A549 treated with RU486 at 1 μM for 4 hours (cell line): ENCODE measurements around the gene RPL38. TPM values are rescaled to one million over a fixed set of nuclear protein-coding genes. Genes with fewer than 3 reads are reported as not detected.

Source experiments
- total RNA-seq: library from RNA; stranded (reverse); fragments of 200-300 nt; extraction: Qiagen RNA extraction; gene quantifications from 5 replicates; pipeline ENCODE4 v1.2.3, GENCODE V29; 2022; ENCODE audit warnings: low read depth

RPL38 gene
- total RNA-seq, result 2,669 to 3,560 TPM (median 2,998 TPM) in 5 replicates

DNA sequence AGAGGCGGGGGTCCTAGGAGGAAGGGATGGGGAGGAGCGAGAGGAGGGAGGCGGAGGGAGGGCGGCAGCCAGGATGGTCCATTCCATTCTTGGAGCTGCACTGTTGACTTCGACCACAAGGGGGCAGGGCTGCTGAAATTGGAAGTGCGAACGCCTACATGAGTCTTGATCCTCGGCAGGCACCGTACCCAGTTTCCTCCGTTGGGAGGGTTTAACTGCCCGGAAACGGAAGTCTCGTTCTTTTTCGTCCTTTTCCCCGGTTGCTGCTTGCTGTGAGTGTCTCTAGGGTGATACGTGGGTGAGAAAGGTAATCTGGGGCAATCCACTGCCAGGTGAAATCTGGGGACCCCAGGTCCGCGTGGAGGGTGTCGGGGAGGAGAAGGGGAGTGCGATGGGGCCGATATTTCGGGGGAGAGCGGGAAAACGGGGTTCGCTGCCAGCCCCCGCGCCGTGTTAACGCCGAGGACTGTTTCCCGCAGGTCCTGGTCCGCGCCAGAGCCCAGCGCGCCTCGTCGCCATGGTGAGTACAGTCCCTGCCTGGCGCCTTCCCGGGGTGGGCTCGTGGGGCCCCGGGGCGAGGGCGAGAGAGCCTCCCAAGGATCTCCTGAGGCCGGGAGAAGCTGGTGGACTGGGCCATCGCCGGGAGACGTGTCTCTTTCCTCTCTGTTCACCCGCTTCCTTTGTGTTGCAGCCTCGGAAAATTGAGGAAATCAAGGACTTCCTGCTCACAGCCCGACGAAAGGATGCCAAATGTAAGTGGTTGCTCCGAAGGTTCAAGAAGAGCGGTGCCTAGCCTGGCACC, at the start of gene RPL38:
Gene RPL38 (plus strand): TSS at position 240 of the 802 bp plus-strand sequence. CDS start 278 bp downstream, at position 518.

DNA sequence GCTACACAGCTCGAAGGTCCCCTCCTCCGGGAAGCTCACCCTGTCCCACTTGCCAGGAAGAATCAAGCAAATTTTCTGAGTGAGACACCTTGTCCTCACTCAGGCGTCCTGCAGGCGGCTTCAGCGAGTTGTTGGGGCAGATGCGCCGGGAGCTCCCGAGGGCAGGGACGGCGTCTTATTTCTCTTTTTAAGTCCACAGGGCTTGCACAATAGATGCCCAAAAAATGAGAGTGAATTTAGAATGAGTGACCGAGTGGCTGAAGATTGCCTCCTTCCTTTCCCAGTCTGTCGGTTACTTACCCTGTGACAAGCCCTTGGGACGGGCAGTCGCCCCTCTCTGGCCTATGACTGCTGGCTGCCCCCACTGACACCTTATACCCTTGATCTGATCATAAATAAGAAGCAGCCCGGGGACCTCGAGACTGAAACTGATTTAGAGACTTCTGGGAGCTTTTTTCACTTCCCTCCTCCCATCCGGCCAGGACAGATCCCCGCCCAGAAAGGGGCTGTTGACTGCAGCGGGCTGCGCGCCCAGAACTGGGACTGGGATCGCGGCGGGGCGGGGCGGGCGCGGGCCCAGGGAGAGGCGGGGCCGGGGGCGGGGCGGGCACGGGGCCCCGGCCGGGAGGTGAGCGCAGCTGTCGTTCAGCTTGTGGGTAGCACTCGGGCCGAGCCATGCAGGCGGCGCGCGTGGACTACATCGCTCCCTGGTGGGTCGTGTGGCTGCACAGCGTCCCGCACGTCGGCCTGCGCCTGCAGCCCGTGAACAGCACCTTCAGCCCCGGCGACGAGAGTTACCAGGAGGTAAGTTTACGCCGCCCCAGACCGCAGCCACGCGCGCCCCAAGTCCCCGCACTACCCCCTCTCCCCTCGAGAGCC, 9.7 kb downstream of the RPL38 start, which contains the start of gene TTYH2:
Gene TTYH2 (plus strand): TSS at position 659 of the 879 bp plus-strand sequence. CDS start 17 bp downstream, at position 676.

Other genes with a start within 250 kb of the RPL38 start
- gene TTYH2, start 9.9 kb downstream of the RPL38 start, total RNA-seq, result 1.5 to 2.0 TPM (median 1.9 TPM) in 5 replicates
- 0.09 TPM in 1 of 5 replicates, not detected in the others for gene DNAI2, start 70.6 kb downstream of the RPL38 start, total RNA-seq
- 0.03 TPM in 1 of 5 replicates, not detected in the others for gene KIF19, start 122.5 kb downstream of the RPL38 start, total RNA-seq
- not detected in 5 replicates for gene BTBD17, start 158.2 kb downstream of the RPL38 start, total RNA-seq
- gene GPR142, start 163.8 kb downstream of the RPL38 start, total RNA-seq, result 0.07 TPM in 1 of 5 replicates, not detected in the others
- gene GPRC5C, start 228.4 kb downstream of the RPL38 start, total RNA-seq, result 55.3 to 80.4 TPM (median 72.7 TPM) in 5 replicates